GM23338 (cell line): ENCODE measurements around the gene C16orf74. TPM values are rescaled to one million over a fixed set of nuclear protein-coding genes. Genes with fewer than 3 reads are reported as not detected.

Experiments
- ATAC-seq: fragments of 200-7000 bp; cut with Tn5 transposase; 3 replicates; pipeline ENCODE4 v1.9.1; 2020
- DNase-seq: peaks from one replicate; pipeline ENCODE4 v3.0.0-alpha.2; 2015; ENCODE audit warnings: low spot score
- H2AFZ ChIP-seq: fragments of 200-600 bp; sonication (generic); 2 replicates; pipeline ENCODE4 v1.8.0; 2016; ENCODE audit warnings: antibody characterized with exemption, mild to moderate bottlenecking, moderate library complexity
- H3F3A ChIP-seq: fragments of 200-600 bp; sonication (generic); replicated peaks from 2 replicates; pipeline ENCODE4 v1.8.0; 2017; ENCODE audit warnings: antibody characterized with exemption, mixed run types, low read depth
- H3K27ac ChIP-seq: fragments of 200-600 bp; sonication (generic); 2 replicates; pipeline ENCODE4 v1.6.1; 2016; ENCODE audit warnings: low read depth
- H3K27me3 ChIP-seq: fragments of 200-600 bp; sonication (generic); 2 replicates; pipeline ENCODE4 v1.8.0; 2016; ENCODE audit warnings: mild to moderate bottlenecking, mixed run types, moderate library complexity; ENCODE audit not compliant: insufficient read depth
- H3K36me3 ChIP-seq: fragments of 200-600 bp; sonication (generic); 2 replicates; pipeline ENCODE4 v1.8.0; 2016; ENCODE audit warnings: mild to moderate bottlenecking; ENCODE audit not compliant: insufficient read depth
- H3K4me1 ChIP-seq: fragments of 200-600 bp; sonication (generic); 2 replicates; pipeline ENCODE4 v1.8.0; 2016; ENCODE audit warnings: mild to moderate bottlenecking, moderate library complexity; ENCODE audit not compliant: insufficient read depth
- H3K4me2 ChIP-seq: fragments of 200-600 bp; sonication (generic); 2 replicates; pipeline ENCODE4 v1.7.1; 2017; ENCODE audit warnings: mixed run types
- H3K4me3 ChIP-seq: fragments of 200-600 bp; sonication (generic); 2 replicates; pipeline ENCODE4 v1.6.1; 2016; ENCODE audit warnings: mixed run types
- H3K79me2 ChIP-seq: fragments of 200-600 bp; sonication (generic); replicated peaks from 2 replicates; pipeline ENCODE4 v1.8.0; 2017; ENCODE audit warnings: mild to moderate bottlenecking; ENCODE audit not compliant: insufficient read depth
- H3K9me2 ChIP-seq: fragments of 200-600 bp; sonication (generic); 2 replicates; pipeline ENCODE4 v1.8.0; 2017; ENCODE audit not compliant: insufficient read depth
- H4K20me1 ChIP-seq: fragments of 200-600 bp; sonication (generic); replicated peaks from 2 replicates; pipeline ENCODE4 v1.8.0; 2017; ENCODE audit warnings: mild to moderate bottlenecking; ENCODE audit not compliant: insufficient read depth
- H3K27ac Mint-ChIP-seq: 2 replicates; pipeline ENCODE4 v1.8.0; 2020; ENCODE audit warnings: inconsistent platforms, mild to moderate bottlenecking, moderate library complexity, mixed read lengths
- H3K27me3 Mint-ChIP-seq: 3 replicates; pipeline ENCODE4 v1.8.0; 2022; ENCODE audit warnings: low read depth, mild to moderate bottlenecking, moderate library complexity, mixed read lengths, inconsistent platforms; ENCODE audit not compliant: insufficient read depth, poor library complexity
- H3K36me3 Mint-ChIP-seq: 3 replicates; pipeline ENCODE4 v1.8.0; 2021; ENCODE audit warnings: low read depth, mild to moderate bottlenecking, inconsistent platforms, moderate library complexity, mixed read lengths
- H3K4me1 Mint-ChIP-seq: 3 replicates; pipeline ENCODE4 v1.8.0; 2020; ENCODE audit warnings: mild to moderate bottlenecking, inconsistent platforms, mixed read lengths
- H3K4me3 Mint-ChIP-seq: 3 replicates; pipeline ENCODE4 v1.8.0; 2021; ENCODE audit warnings: moderate library complexity, mild to moderate bottlenecking, inconsistent platforms, mixed read lengths
- H3K9me3 Mint-ChIP-seq: 3 replicates; pipeline ENCODE4 v1.8.0; 2020; ENCODE audit warnings: moderate library complexity, mild to moderate bottlenecking, inconsistent platforms, mixed read lengths
- CTCF ChIP-seq, 2 experiments: fragments of 200-600 bp in 1 of 2; sonication (generic) in 1 of 2; conservative IDR thresholded peaks; 2 replicates each; pipeline versions ENCODE4 v1.5.1 to v1.6.1; 2016 to 2017; ENCODE audit warnings: antibody characterized with exemption in 2 of 2, low read depth in 2 of 2, mild to moderate bottlenecking in 2 of 2, moderate library complexity in 1 of 2
- EZH2 ChIP-seq: fragments of 200-600 bp; sonication (generic); IDR thresholded peaks from one replicate; pipeline ENCODE4 v1.8.0; 2017; ENCODE audit warnings: antibody characterized with exemption, mild to moderate bottlenecking, low read depth; ENCODE audit not compliant: unreplicated experiment
- POLR2AphosphoS5 ChIP-seq: IDR thresholded peaks from 2 replicates; pipeline ENCODE4 v1.6.1; 2016; ENCODE audit warnings: antibody characterized with exemption, low read depth
- ZNF331 ChIP-seq: fragments of 250-450 bp; sonication (Bioruptor Pico); IDR thresholded peaks from 2 replicates; pipeline ENCODE4 v1.5.0; 2020; ENCODE audit warnings: low read depth, mild to moderate bottlenecking, moderate library complexity
- ZNF462 ChIP-seq: fragments of 250-450 bp; sonication (Bioruptor Pico); IDR thresholded peaks from 2 replicates; pipeline ENCODE4 v1.5.0; 2020; ENCODE audit warnings: mild to moderate bottlenecking, moderate library complexity
- polyA plus RNA-seq: library from polyadenylated mRNA; unstranded; fragments of >200 nt; fragmentation: Nextera tagmentation; extraction: Ambion mirVana; gene quantifications from 2 replicates; pipeline ENCODE4 v1.2.1, GENCODE V29; 2016
- total RNA-seq: library from RNA; depleted of rRNA; stranded (reverse); fragments of >200 nt; shearing (Covaris generic); gene quantifications from 2 replicates; pipeline ENCODE4 v1.2.3, GENCODE V29; 2014

Gene C16orf74
- total and polyA plus RNA-seq, 2 experiments from 2014 or later: 12.1 to 19.1 TPM

- H3K9me3 Mint-ChIP-seq: no peaks in the 10 kb centered on the region
- Histone ChIP-seq H3K4me2 (no peak overlapping the region), H3K9me2 (no peaks in the 10 kb centered on the region), H4K20me1 (no peaks in the 10 kb centered on the region; the same call in 1 of the 2 replicates), H3F3A (0 out of 2 replicates have a peak, but pooled peaks cover 3% of the 10 kb centered on the region), H3K4me3 (no peak overlapping the region), H3K27me3 (no peaks in the 10 kb centered on the region), H2AFZ (no peak overlapping the region), H3K36me3 (no peaks in the 10 kb centered on the region; the same call in 1 of the 2 replicates), H3K4me1 (no peaks in the 10 kb centered on the region), H3K79me2 (no peaks in the 10 kb centered on the region), H3K27ac (0 out of 2 replicates have a peak overlapping the region, but pooled peaks have one; percentile 6)
- ATAC-seq: no peak
- no peak for DNase-seq
- no peak overlapping the region for H3K4me3 Mint-ChIP-seq
- no peak overlapping the region for H3K27ac Mint-ChIP-seq
- H3K36me3 Mint-ChIP-seq: no peaks in the 10 kb centered on the region; the same call in 2 of the 3 replicates
- no peak for TF ChIP-seq EZH2
- TF ChIP-seq CTCF (conservative IDR thresholded peaks at IDR 0.05; ENCODE audit: low read depth in 2 of 2): no peak
- TF ChIP-seq ZNF462 (CRISPR knock-in tag): no peak
- no peak for TF ChIP-seq POLR2AphosphoS5
- no peak for TF ChIP-seq ZNF331
- no peaks in the 10 kb centered on the region for H3K27me3 Mint-ChIP-seq
- H3K4me1 Mint-ChIP-seq: peaks cover 4% of the 10 kb centered on the region
These were observed 11.8 kb downstream of the C16orf74 start for GRCh38 chr16:85738923-85739715.
